K562 (cell line): ENCODE data around the gene SAMD11. TPM values are rescaled to one million over a fixed set of nuclear protein-coding genes. Genes with fewer than 3 reads are reported as not detected.

ENCODE experiments used
- ADNP ChIP-seq: fragments of 200-800 bp; sonication (Bioruptor generic); IDR thresholded peaks from 2 replicates; pipeline ENCODE4 v1.6.1; 2016; ENCODE audit warnings: missing genetic modification characterization, missing compliant biosample characterization
- C11orf30 ChIP-seq: fragments of 450-650 bp; IDR thresholded peaks from 2 replicates; pipeline ENCODE4 v1.6.1; 2016; ENCODE audit warnings: low read depth, mild to moderate bottlenecking
- CTBP1 ChIP-seq: fragments of 450-650 bp; IDR thresholded peaks from 2 replicates; pipeline ENCODE4 v1.6.1; 2016; ENCODE audit warnings: borderline replicate concordance
- CTCFL ChIP-seq: IDR thresholded peaks from 2 replicates; pipeline ENCODE4 v1.6.1; 2011; ENCODE audit warnings: borderline replicate concordance, low read depth, mild to moderate bottlenecking, moderate library complexity, low read length; ENCODE audit not compliant: insufficient read depth, poor library complexity, severe bottlenecking
- STAG1 ChIP-seq: sonication (generic); formaldehyde crosslinking; IDR thresholded peaks from 2 replicates; pipeline ENCODE4 v1.5.0; 2020; ENCODE audit warnings: missing genetic modification reagents, borderline replicate concordance
- TEAD4 ChIP-seq, 2 experiments: sonication (generic) in 1 of 2; formaldehyde crosslinking in 1 of 2; IDR thresholded peaks; 2 replicates each; pipeline versions ENCODE4 v1.6.1 to v1.8.0; 2012 to 2022; ENCODE audit warnings: borderline replicate concordance in 1 of 2, inconsistent platforms in 1 of 2, low read length in 1 of 2, mild to moderate bottlenecking in 1 of 2, missing genetic modification reagents in 1 of 2
- polyA plus RNA-seq, 8 experiments: library from polyadenylated mRNA; depleted of rRNA in 4 of 8; stranded (reverse) in 5 of 8; unstranded in 3 of 8; fragments of >200 nt; fragmentation: Nextera tagmentation in 2 of 8; fragmentation: Illumina TruSeq in 1 of 8; extraction: Ambion mirVana in 2 of 8; extraction: Trizol in 1 of 8; gene quantifications; 2 replicates each; pipeline versions ENCODE4 v1.2.1 to v1.2.3, GENCODE V29; 2011 to 2014; ENCODE audit warnings: inconsistent platforms in 1 of 8, missing spikeins in 1 of 8
- total RNA-seq, 7 experiments: library from RNA; depleted of rRNA in 6 of 7; stranded (reverse); fragments of >200 nt in 6 of 7; fragmentation: Illumina TruSeq in 2 of 7; extraction: Trizol in 2 of 7; gene quantifications; 2 replicates each; pipeline versions ENCODE4 v1.2.1 to v1.2.3, GENCODE V29; 2011 to 2021; ENCODE audit warnings: low replicate concordance in 1 of 7
- TF ChIP-seq, protein P1 (sequence below), 2 experiments: IDR thresholded peaks; 2 replicates each; pipeline ENCODE4 v1.6.1; 2011; ENCODE audit warnings: borderline replicate concordance in 1 of 2, control low read depth in 1 of 2, low read depth in 1 of 2, low read length in 1 of 2, mild to moderate bottlenecking in 1 of 2, mixed read lengths in 1 of 2, moderate library complexity in 1 of 2; ENCODE audit not compliant: insufficient read depth in 1 of 2, insufficient read length in 1 of 2, poor library complexity in 1 of 2, severe bottlenecking in 1 of 2; ENCODE audit errors: extremely low read depth in 1 of 2
- TF ChIP-seq, protein P2 (sequence below): fragments of 450-650 bp; IDR thresholded peaks from 2 replicates; pipeline ENCODE4 v1.6.1; 2016; ENCODE audit warnings: mild to moderate bottlenecking, moderate library complexity
- TF ChIP-seq, protein P3 (sequence below): fragments of 250-450 bp; sonication (Bioruptor Pico); IDR thresholded peaks from 2 replicates; pipeline ENCODE4 v1.8.0; 2021; ENCODE audit warnings: borderline replicate concordance, mild to moderate bottlenecking, moderate library complexity; ENCODE audit not compliant: poor library complexity, severe bottlenecking

Gene SAMD11
- total and polyA plus RNA-seq, 9 of the 15 experiments (the other 6 are each of a cell fraction or from before 2014, with no cell fraction given), result 0.07 to 0.82 (median 0.11) TPM; not detected in 2

GRCh38 chr1:938711-939489 lies 15.2 kb downstream of the SAMD11 start (continued):
- no peak for TF ChIP-seq ADNP (tag)
- TF ChIP-seq, protein P1, sequence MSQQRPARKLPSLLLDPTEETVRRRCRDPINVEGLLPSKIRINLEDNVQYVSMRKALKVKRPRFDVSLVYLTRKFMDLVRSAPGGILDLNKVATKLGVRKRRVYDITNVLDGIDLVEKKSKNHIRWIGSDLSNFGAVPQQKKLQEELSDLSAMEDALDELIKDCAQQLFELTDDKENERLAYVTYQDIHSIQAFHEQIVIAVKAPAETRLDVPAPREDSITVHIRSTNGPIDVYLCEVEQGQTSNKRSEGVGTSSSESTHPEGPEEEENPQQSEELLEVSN (IDR thresholded peaks at IDR 0.05; ENCODE audit: borderline replicate concordance in 1 of 2, extremely low read depth in 1 of 2, insufficient read depth in 1 of 2, insufficient read length in 1 of 2, low read depth in 1 of 2, low read length in 1 of 2, poor library complexity in 1 of 2, severe bottlenecking in 1 of 2), result peak; percentile 56 to 85
- TF ChIP-seq, protein P2, sequence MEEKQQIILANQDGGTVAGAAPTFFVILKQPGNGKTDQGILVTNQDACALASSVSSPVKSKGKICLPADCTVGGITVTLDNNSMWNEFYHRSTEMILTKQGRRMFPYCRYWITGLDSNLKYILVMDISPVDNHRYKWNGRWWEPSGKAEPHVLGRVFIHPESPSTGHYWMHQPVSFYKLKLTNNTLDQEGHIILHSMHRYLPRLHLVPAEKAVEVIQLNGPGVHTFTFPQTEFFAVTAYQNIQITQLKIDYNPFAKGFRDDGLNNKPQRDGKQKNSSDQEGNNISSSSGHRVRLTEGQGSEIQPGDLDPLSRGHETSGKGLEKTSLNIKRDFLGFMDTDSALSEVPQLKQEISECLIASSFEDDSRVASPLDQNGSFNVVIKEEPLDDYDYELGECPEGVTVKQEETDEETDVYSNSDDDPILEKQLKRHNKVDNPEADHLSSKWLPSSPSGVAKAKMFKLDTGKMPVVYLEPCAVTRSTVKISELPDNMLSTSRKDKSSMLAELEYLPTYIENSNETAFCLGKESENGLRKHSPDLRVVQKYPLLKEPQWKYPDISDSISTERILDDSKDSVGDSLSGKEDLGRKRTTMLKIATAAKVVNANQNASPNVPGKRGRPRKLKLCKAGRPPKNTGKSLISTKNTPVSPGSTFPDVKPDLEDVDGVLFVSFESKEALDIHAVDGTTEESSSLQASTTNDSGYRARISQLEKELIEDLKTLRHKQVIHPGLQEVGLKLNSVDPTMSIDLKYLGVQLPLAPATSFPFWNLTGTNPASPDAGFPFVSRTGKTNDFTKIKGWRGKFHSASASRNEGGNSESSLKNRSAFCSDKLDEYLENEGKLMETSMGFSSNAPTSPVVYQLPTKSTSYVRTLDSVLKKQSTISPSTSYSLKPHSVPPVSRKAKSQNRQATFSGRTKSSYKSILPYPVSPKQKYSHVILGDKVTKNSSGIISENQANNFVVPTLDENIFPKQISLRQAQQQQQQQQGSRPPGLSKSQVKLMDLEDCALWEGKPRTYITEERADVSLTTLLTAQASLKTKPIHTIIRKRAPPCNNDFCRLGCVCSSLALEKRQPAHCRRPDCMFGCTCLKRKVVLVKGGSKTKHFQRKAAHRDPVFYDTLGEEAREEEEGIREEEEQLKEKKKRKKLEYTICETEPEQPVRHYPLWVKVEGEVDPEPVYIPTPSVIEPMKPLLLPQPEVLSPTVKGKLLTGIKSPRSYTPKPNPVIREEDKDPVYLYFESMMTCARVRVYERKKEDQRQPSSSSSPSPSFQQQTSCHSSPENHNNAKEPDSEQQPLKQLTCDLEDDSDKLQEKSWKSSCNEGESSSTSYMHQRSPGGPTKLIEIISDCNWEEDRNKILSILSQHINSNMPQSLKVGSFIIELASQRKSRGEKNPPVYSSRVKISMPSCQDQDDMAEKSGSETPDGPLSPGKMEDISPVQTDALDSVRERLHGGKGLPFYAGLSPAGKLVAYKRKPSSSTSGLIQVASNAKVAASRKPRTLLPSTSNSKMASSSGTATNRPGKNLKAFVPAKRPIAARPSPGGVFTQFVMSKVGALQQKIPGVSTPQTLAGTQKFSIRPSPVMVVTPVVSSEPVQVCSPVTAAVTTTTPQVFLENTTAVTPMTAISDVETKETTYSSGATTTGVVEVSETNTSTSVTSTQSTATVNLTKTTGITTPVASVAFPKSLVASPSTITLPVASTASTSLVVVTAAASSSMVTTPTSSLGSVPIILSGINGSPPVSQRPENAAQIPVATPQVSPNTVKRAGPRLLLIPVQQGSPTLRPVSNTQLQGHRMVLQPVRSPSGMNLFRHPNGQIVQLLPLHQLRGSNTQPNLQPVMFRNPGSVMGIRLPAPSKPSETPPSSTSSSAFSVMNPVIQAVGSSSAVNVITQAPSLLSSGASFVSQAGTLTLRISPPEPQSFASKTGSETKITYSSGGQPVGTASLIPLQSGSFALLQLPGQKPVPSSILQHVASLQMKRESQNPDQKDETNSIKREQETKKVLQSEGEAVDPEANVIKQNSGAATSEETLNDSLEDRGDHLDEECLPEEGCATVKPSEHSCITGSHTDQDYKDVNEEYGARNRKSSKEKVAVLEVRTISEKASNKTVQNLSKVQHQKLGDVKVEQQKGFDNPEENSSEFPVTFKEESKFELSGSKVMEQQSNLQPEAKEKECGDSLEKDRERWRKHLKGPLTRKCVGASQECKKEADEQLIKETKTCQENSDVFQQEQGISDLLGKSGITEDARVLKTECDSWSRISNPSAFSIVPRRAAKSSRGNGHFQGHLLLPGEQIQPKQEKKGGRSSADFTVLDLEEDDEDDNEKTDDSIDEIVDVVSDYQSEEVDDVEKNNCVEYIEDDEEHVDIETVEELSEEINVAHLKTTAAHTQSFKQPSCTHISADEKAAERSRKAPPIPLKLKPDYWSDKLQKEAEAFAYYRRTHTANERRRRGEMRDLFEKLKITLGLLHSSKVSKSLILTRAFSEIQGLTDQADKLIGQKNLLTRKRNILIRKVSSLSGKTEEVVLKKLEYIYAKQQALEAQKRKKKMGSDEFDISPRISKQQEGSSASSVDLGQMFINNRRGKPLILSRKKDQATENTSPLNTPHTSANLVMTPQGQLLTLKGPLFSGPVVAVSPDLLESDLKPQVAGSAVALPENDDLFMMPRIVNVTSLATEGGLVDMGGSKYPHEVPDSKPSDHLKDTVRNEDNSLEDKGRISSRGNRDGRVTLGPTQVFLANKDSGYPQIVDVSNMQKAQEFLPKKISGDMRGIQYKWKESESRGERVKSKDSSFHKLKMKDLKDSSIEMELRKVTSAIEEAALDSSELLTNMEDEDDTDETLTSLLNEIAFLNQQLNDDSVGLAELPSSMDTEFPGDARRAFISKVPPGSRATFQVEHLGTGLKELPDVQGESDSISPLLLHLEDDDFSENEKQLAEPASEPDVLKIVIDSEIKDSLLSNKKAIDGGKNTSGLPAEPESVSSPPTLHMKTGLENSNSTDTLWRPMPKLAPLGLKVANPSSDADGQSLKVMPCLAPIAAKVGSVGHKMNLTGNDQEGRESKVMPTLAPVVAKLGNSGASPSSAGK, result peak; percentile 77
- 0 out of 2 replicates have a peak, but pooled peaks have one; percentile 13 for TF ChIP-seq CTBP1
- no peak for TF ChIP-seq TEAD4 (IDR thresholded peaks at IDR 0.05; ENCODE audit: low read length)
- TF ChIP-seq TEAD4 (CRISPR knock-in tag; IDR thresholded peaks at IDR 0.05; ENCODE audit: borderline replicate concordance), result no peak
- TF ChIP-seq CTCFL, result peak; percentile 45
- TF ChIP-seq STAG1 (CRISPR knock-in tag), result no peak
- TF ChIP-seq, protein P3, sequence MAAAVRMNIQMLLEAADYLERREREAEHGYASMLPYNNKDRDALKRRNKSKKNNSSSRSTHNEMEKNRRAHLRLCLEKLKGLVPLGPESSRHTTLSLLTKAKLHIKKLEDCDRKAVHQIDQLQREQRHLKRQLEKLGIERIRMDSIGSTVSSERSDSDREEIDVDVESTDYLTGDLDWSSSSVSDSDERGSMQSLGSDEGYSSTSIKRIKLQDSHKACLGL (CRISPR knock-in tag), result no peak
- TF ChIP-seq C11orf30, result no peak
